Spleen (tissue), 11 donors: ENCODE results near the gene AP2M1. TPM values are rescaled to one million over a fixed set of nuclear protein-coding genes. Genes with fewer than 3 reads are reported as not detected.

Experiments used
- DNase-seq: peaks from one replicate; pipeline ENCODE4 v3.0.0-alpha.2; 2020
- H3K27ac ChIP-seq, 8 donors: fragments of 200-600 bp; sonication (generic) in 7 of 8; 1 replicate in 4 of 8; 2 replicates in 4 of 8; pipeline versions ENCODE4 v1.5.0 to v1.8.0; 2016 to 2021; ENCODE audit warnings: inconsistent platforms in 4 of 8, mild to moderate bottlenecking in 4 of 8, moderate library complexity in 1 of 8
- H3K27me3 ChIP-seq, 7 donors: fragments of 200-600 bp; sonication (generic) in 6 of 7; replicated peaks in 1 of 7; 1 replicate in 4 of 7; 2 replicates in 3 of 7; pipeline versions ENCODE4 v1.5.0 to v1.8.0; 2016 to 2021; ENCODE audit warnings: inconsistent platforms in 3 of 7, mild to moderate bottlenecking in 1 of 7
- H3K36me3 ChIP-seq, 6 donors: fragments of 200-600 bp; sonication (generic) in 5 of 6; 1 replicate in 4 of 6; 2 replicates in 2 of 6; pipeline versions ENCODE4 v1.5.0 to v1.8.0; 2016 to 2021; ENCODE audit warnings: inconsistent platforms in 2 of 6
- H3K4me1 ChIP-seq, 6 donors: fragments of 200-600 bp; sonication (generic) in 5 of 6; 1 replicate in 3 of 6; 2 replicates in 3 of 6; pipeline versions ENCODE4 v1.5.0 to v1.8.0; 2016 to 2021; ENCODE audit warnings: inconsistent platforms in 3 of 6
- H3K4me3 ChIP-seq, 8 donors: fragments of 200-600 bp; sonication (generic) in 7 of 8; 1 replicate in 4 of 8; 2 replicates in 4 of 8; pipeline versions ENCODE4 v1.5.0 to v1.8.0; 2016 to 2021; ENCODE audit warnings: inconsistent platforms in 4 of 8, mild to moderate bottlenecking in 4 of 8, moderate library complexity in 2 of 8
- H3K9me3 ChIP-seq, 8 donors: fragments of 200-600 bp; sonication (generic) in 7 of 8; 1 replicate in 4 of 8; 2 replicates in 4 of 8; pipeline versions ENCODE4 v1.5.0 to v1.8.0; 2016 to 2021; ENCODE audit warnings: inconsistent platforms in 4 of 8
- POLR2A ChIP-seq, 3 donors: fragments of 450-650 bp; IDR thresholded peaks; one replicate each; pipeline ENCODE4 v1.5.1; 2017; ENCODE audit warnings: antibody characterized with exemption in 3 of 3, mild to moderate bottlenecking in 1 of 3
- POLR2AphosphoS5 ChIP-seq, 3 donors: sonication (generic); formaldehyde crosslinking; IDR thresholded peaks; one replicate each; pipeline ENCODE4 v1.5.1; 2017; ENCODE audit warnings: antibody characterized with exemption in 3 of 3
- WGBS, 5 donors: extraction: QIAGEN DNeasy Blood & Tissue Kit in 3 of 5; methylation state at CpG; one replicate each; pipeline versions ENCODE4 v1.1.5 to v1.1.7; 2013 to 2018; 5-methylcytosine and 5-hydroxymethylcytosine counted together
- intact Hi-C: fragments of 100-400 bp; cut with DNase I; formaldehyde crosslinking; loops from one replicate; pipeline ENCODE4 v1.15.0; 2023; ENCODE audit warnings: low total_unique reads
- polyA plus RNA-seq, 3 donors: library from polyadenylated mRNA; stranded (reverse); fragments of 200-250 nt; gene quantifications; one replicate each; pipeline ENCODE4 v1.2.1, GENCODE V29; 2013
- total RNA-seq, 7 donors: library from RNA; depleted of rRNA in 3 of 7; stranded (reverse); fragments of >200 nt in 3 of 7; fragmentation: NEBNext Ultra II Directional in 4 of 7; extraction: Animal tissue kit (Norgen Biotek cat#: 25700) in 4 of 7; gene quantifications; one replicate each; pipeline versions ENCODE4 v1.1.0 to v1.2.1, GENCODE V29; 2016 to 2021
- TF ChIP-seq, protein P1 (sequence below), 11 experiments: fragments of 200-600 bp in 7 of 11; fragments of 450-650 bp in 4 of 11; sonication (generic) in 4 of 11; IDR thresholded peaks in 8 of 11; conservative IDR thresholded peaks in 3 of 11; 1 replicate in 7 of 11; 2 replicates in 4 of 11; pipeline versions ENCODE4 v1.4.0 to v1.8.0; 2016 to 2021; ENCODE audit warnings: antibody characterized with exemption in 11 of 11, inconsistent platforms in 4 of 11, mild to moderate bottlenecking in 1 of 11
- donor health status: healthy with polysubstance abuse.
- donor health status: DM: no; HTN: no; CAD: no; lungs with moderate emphysema.
- donor health status: DM: no; HTN: no; CAD: no.
- donor health status: Bipolar disorder and iron deficiency.
- donor health status: healthy.
- donor health status: DM: no; HTN: no; CAD: no.
- donor health status: DM: yes; HTN: yes; CAD: no.

AP2M1 gene
- total and polyA plus RNA-seq, 10 donors: 98.7 to 254 (median 195) TPM

DNA sequence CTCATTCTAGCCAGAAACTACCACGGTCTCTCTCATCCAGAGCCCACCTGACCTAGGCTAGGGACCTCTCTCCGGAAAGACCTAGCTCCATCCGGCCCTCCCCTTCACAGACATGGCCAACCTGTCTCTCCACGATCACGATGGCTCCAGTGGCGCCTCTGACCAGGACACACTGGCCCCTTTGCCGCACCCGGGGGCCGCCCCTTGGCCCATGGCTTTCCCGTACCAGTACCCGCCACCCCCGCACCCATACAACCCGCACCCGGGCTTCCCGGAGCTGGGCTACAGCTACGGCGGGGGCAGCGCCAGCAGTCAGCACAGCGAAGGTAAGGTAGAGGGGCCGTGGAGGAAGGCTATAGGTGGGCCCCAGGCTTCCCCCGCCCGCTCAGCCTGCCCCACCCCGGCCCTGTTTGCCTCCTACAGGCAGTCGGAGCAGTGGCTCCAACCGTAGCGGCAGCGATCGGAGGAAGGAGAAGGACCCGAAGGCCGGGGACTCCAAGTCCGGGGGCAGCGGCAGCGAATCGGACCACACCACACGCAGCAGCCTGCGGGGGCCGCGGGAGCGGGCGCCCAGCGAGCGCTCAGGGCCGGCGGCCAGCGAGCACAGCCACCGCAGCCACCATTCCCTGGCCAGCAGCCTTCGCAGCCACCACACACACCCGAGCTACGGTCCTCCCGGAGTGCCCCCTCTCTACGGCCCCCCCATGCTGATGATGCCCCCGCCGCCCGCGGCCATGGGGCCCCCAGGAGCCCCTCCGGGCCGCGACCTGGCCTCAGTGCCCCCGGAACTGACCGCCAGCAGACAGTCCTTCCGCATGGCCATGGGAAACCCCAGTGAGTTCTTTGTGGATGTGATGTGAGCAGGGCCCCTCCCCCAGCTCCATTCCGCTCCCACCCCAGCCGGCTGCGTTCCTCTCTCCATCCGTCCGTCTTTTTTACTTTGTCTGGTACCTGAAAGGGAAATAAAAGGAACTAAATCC is 4.5 kb upstream of the AP2M1 start:
- TF ChIP-seq POLR2AphosphoS5 (IDR thresholded peaks at IDR 0.05): no peak
- no peak for TF ChIP-seq POLR2A (IDR thresholded peaks at IDR 0.05)
- TF ChIP-seq, protein P1, sequence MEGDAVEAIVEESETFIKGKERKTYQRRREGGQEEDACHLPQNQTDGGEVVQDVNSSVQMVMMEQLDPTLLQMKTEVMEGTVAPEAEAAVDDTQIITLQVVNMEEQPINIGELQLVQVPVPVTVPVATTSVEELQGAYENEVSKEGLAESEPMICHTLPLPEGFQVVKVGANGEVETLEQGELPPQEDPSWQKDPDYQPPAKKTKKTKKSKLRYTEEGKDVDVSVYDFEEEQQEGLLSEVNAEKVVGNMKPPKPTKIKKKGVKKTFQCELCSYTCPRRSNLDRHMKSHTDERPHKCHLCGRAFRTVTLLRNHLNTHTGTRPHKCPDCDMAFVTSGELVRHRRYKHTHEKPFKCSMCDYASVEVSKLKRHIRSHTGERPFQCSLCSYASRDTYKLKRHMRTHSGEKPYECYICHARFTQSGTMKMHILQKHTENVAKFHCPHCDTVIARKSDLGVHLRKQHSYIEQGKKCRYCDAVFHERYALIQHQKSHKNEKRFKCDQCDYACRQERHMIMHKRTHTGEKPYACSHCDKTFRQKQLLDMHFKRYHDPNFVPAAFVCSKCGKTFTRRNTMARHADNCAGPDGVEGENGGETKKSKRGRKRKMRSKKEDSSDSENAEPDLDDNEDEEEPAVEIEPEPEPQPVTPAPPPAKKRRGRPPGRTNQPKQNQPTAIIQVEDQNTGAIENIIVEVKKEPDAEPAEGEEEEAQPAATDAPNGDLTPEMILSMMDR (IDR thresholded peaks at IDR 0.05 in 8 of 11, conservative IDR thresholded peaks at IDR 0.05 in 3 of 11): no peak
- no peaks in the 10 kb centered on the region for H3K9me3 ChIP-seq
- H3K27me3 ChIP-seq: no peaks in the 10 kb centered on the region
- no peak overlapping the region for H3K27ac ChIP-seq
- intact Hi-C loops: no loop called here
- DNase-seq: peak; percentile 79
- 92 to 97% (median 95%) methylated on average over 47 to 66 of the region's 66 CpGs for WGBS, 5 donors
- no peak overlapping the region for H3K4me3 ChIP-seq
- H3K4me1 ChIP-seq: peaks cover 0 to 12% (median 7%) of the 10 kb centered on the region in 6 donors
- peaks cover 0 to 78% (median 72%) of the 10 kb centered on the region in 6 donors for H3K36me3 ChIP-seq

DNA sequence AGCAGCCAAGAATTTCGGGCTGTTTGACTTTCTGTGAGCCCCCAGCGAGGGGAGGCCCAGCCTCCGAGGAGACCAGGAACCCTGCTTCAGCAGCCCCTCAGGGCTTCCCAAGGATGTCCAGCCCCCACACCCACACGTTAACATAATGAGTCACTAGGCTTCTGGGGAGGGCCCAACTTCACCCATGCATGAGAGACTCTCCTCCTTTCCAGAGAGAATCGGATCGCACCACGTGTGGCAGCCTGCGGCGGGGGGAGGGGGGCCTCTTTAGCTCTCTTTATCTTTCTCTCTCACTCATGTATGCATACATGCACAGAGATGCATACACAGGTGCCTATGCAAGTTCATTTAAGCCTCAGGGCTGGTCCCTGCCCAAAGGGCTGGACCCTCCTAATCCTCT is 3.1 kb upstream of the AP2M1 start:
- peaks cover 0 to 64% (median 59%) of the 10 kb centered on the region in 6 donors for H3K36me3 ChIP-seq
- WGBS, 5 donors: 71 to 88% (median 83%) methylated on average over 9 of the region's 9 CpGs
- H3K27me3 ChIP-seq: no peaks in the 10 kb centered on the region
- intact Hi-C loops: no loop called here
- TF ChIP-seq POLR2AphosphoS5 (IDR thresholded peaks at IDR 0.05): no peak
- TF ChIP-seq, protein P1 (IDR thresholded peaks at IDR 0.05 in 8 of 11, conservative IDR thresholded peaks at IDR 0.05 in 3 of 11): no peak
- no peak for TF ChIP-seq POLR2A (IDR thresholded peaks at IDR 0.05)
- DNase-seq: peak; percentile 64
- no peaks in the 10 kb centered on the region for H3K9me3 ChIP-seq
- H3K4me1 ChIP-seq: peaks cover 14 to 25% (median 19%) of the 10 kb centered on the region in 6 donors
- H3K4me3 ChIP-seq: no peak overlapping the region
- H3K27ac ChIP-seq: no peak overlapping the region

DNA sequence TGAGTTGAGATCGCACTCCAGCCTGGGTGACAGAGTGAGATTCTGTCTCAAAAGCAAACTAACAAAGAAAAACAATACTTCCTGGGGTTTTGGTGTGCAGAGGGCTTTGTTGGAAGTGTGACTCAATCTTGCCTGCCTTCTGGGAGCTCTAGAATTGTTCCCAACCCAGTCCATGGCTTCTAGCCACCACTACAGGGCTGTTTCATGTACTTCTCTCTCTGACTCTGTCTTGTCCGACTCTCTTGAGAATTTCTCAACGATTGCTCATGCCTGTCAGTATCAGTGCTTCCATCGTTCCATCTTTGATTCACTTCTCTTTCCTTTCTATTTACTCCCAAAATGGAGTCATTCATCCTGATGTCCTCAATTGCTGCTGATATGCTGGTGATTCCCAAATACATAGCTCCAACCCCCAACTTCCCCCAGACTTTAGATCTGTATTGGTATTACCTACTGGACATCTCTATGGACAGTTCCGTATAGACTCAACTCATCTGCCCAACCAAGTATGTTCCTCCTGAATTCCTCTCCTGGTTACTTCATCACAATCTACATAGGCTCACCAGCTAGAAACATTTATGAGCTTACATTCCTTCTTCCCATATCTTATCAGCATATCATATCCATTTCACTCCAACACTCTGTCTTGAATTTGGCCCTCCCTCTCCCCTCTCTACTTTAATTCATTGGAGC is 1.8 kb upstream of the AP2M1 start:
- WGBS, 5 donors: 88 to 95% (median 93%) methylated on average over 5 of the region's 5 CpGs
- peaks cover 26 to 38% (median 32%) of the 10 kb centered on the region in 6 donors for H3K4me1 ChIP-seq
- intact Hi-C loops: no loop called here
- H3K27me3 ChIP-seq: no peaks in the 10 kb centered on the region
- H3K36me3 ChIP-seq: peaks cover 0 to 64% (median 53%) of the 10 kb centered on the region in 6 donors
- H3K27ac ChIP-seq: no peak overlapping the region
- TF ChIP-seq, protein P1 (IDR thresholded peaks at IDR 0.05 in 8 of 11, conservative IDR thresholded peaks at IDR 0.05 in 3 of 11): no peak
- no peak for TF ChIP-seq POLR2A (IDR thresholded peaks at IDR 0.05)
- no peaks in the 10 kb centered on the region for H3K9me3 ChIP-seq
- no peak overlapping the region for H3K4me3 ChIP-seq
- no peak for DNase-seq

DNA sequence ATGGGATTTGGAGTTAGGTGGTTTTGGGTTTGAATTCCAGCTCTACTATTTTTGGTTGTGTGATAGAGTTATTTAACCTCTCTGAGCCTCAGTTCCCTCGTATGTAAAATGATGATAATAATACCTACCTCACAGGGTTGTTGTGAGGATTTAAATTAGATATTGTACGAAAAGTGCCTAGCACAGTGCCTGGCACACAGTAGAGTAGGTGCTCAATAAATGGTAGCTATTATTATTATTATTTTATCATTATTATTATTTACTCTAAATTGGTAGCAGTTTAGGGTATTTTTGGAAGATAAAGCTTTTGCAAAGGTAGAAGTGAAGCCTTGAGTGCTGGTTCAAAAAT is 1.3 kb upstream of the AP2M1 start:
- Histone ChIP-seq H3K27me3 (no peaks in the 10 kb centered on the region), H3K36me3 (peaks cover 0 to 64% (median 53%) of the 10 kb centered on the region in 6 donors), H3K9me3 (no peaks in the 10 kb centered on the region), H3K4me3 (no peak overlapping the region), H3K27ac (peak overlapping the region in 2 of 8 donors; percentile 96 to 97), H3K4me1 (peaks cover 28 to 43% (median 37%) of the 10 kb centered on the region in 6 donors)
- WGBS, 5 donors: 92 to 97% (median 97%) methylated on average over 2 of the region's 2 CpGs
- no peak for DNase-seq
- intact Hi-C loops: no loop called here
- TF ChIP-seq, protein P1 (IDR thresholded peaks at IDR 0.05 in 8 of 11, conservative IDR thresholded peaks at IDR 0.05 in 3 of 11): no peak
- TF ChIP-seq POLR2AphosphoS5 (IDR thresholded peaks at IDR 0.05) (no peak), POLR2A (IDR thresholded peaks at IDR 0.05) (no peak)
